LHCN-M2 (cell line): ENCODE measurements around the gene MPP2. TPM values are rescaled to one million over a fixed set of nuclear protein-coding genes. Genes with fewer than 3 reads are reported as not detected.
A peak's percentile ranks its signal among the peaks of the same experiment; 100 is the strongest.
"Not testable (repeated sequence)": the region's sequence is repeated elsewhere in the genome, so short reads cannot be mapped to it uniquely, and the experiment has no call there.

Experiments used
- DNase-seq: peaks from one replicate; pipeline ENCODE4 v3.0.0-alpha.2; 2012; ENCODE audit warnings: low read depth
- total RNA-seq: library from RNA; depleted of rRNA; stranded (reverse); fragments of >200 nt; gene quantifications from 2 replicates; pipeline ENCODE4 v1.2.3, GENCODE V29; 2014

The MPP2 gene
- total RNA-seq, 1 experiment from 2014 or later: 3.4 TPM

DNA sequence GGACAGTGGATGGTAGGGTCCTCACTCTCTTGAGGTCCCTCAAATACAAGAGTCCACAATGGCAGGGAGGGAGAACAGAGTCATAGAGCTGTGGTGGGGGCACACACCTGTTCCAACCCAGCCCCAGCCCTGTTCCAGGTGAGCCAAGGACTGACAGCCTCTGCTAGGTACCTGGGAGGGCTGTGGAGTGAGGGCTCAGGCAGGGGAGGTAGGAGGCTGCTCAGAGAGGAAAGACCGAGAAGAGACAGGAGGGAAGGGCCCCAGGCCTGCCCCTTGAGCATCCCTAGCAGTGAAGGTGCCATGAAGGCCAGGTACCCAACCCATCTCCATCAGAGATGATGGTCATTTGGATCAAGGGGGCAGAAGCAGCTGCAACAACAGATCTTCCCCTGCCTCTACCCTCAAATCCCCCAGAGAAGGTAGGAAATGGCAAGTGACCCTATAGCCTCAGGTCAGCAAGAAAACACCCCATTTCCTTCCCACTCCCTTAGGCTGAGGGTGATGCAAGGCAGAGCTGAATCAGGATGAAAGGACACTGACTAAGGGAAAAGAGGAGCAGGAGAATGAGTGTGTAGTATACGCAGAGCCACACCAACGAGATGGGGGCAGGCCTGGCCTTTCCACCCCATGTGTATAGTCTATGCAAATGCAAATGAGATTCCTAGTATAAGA, 31.7 kb downstream of the MPP2 start:
- no peak for DNase-seq

DNA sequence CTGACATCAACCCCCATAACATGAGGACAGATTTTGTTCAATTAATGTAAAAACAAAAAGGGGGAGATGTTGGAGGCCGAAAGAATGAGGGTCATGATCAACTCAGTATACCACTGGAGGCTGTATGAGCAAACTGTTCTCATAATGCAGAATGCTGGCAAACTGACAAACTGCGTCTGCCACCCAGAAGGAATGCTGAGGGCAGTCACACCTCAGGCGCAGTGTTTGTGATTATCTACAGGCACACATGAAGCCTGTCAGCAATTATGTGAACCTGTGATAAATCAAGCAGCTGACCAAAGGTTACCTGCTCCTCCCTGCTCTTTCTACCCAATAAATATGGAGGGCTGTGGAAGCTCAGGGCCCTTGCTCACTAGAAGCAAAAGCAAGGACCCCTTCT, 33.0 kb downstream of the MPP2 start:
- no peak for DNase-seq

DNA sequence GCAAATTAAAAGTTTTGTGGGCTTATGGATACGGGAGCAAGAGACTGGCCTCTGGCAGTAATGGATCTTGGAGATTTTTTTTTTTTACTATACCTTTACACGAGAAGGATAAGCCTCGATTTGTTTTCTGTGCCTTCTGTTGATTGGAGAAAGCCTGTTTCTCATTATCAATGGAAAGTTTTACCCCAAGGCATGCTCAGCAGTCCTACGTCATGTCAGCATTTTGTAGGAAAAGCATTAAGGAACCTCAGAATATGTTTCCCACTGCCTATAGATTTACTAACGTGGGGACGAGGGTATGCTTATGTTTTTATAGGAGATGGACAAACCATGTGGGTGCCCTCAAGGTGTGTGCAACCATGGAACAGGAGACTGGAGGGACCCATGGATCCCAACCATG, 33.5 kb downstream of the MPP2 start:
- no peak for DNase-seq

DNA sequence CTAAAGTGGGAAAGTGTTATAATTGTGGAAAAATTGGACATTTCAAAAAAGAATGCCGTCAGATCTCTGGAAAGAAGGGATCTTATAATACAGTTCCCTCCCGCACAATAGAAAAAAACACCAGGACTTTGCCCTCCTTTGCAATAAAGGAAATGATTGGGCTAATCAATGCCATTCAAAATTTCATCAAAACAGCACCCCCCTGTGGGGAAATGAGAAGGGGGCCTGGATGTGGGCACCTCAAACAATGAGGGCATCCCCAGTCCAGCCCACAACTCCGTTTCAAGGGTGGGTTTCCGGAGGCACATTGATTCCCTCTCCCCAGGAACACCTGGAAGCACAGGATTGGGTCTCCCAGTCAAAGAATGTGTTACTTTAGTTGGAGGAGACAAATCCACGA, 34.2 kb downstream of the MPP2 start:
- DNase-seq: no peak

DNA sequence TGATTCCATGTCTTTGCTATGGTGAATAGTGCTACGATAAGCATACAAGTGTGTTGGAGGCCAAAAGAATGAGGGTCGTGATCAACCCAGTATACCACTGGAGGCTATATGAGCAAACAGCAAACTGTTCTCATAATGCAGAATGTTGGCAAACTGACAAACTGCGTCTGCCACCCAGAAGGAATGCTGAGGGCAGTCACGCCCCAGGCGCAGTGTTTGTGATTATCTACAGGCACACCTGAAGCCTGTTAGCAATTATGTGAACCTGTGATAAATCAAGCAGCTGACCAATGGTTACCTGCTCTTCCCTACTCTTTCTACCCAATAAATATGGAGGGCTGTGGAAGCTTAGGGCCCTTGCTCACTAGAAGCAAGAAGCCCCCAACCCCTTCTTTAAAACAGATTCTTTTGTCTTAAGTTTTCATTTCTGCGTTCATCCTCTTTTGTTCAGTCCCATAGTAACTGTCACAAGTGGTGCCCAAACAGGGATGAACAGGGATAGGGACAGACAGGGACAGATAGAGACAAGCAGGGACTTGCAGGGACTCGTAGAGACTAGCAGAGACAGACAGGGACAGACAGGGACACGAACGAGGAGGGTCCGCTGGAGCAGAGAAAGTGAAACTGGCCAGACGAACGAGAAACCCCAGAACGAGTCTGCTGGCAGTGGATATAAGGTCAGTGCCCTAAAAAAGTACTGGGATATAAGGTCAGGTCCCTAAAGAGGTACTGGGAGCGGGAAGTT, 35.2 kb downstream of the MPP2 start:
- no peak for DNase-seq

DNA sequence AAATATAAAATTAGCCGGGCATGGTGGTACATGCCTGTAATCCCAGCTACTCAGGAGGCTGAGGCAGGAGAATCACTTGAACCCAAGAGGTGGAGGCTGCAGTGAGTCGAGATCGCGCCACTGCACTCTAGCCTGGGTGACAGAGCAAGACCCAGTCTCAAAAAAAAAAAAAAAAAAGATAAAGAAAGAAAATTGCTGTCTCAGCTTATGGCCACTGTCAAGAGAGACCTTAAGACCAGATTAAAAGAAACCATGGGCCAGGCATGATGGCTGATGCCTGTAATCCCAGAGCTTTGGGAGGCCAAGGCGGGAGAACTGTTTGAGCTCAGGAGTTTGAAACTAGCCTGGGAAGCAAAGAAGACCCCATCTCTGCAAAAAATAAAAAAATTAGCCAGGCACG, 38.3 kb downstream of the MPP2 start:
- DNase-seq: not testable (repeated sequence)

DNA sequence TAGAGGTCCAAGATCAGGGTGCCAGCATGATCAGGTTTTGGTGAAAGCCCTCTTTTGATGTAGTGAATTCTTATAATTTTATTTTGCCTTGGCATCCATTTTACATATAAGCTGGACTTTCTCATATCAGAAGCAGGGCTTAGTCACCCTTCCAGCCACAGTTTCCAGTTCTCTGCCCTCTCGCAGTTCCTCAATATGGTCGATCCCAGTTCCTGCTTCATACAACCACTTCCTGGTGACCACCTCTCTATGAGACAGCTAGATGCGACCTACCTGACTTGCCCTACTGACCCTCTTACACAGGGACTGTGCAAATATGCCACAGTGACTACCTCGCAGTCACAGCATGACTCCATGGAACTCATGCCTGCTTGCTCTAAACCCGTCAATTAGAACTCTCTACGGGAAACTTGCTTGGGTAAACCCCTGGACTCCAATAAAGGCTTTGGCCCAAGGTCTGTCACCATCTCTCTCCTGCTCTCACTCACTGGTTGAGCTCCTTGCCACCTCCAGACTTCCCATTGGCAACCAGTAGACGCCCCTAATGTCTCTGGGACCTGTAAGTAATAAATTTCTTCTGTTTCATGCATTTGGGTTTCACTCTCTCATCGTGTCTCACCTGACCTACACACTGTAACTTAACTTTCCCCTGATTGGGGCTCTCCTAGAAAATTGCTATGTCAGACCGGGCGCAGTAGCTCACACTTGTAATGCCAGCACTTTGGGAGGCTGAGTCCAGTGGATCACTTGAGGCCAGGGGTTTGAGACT, 38.9 kb downstream of the MPP2 start:
- no peak for DNase-seq

DNA sequence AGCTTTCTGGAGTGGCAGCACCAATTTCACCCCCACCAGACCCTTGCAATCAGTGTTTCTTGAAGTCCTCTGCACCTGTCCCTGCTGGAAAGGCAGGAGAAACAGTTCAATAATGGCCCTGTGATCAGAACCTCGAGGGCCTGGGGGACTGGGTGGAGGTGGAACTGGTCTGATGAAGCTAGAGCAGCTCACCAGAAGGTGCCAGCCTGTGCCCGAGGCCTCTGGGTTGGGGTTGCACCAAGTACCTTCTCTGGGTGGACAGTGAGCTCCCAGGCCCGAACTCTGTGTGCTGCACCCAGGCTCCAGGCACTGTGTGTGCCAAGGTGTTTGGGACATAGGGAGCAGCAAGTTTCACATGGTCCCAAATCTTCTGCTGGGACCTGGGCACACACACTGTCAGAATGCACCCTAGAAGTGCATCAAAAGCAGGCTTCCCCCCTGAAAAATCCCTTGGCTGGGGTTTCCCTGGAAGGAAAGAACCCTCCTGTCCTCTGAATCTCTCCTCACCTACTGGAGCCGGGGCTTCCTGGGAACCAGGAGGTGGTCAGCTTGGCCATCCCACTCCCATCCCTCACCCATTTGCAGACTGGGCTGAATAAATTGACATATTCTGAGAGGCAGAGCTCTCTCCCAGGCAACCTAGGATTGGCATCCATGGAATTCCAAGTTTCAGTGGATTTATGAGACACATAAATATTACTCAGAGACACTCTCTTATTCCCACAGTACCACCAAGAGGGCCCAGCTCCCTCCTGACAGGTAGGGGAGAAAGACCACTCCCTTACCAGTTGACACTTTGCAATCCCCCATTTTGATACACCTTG, 43.0 kb downstream of the MPP2 start:
- no peak for DNase-seq

DNA sequence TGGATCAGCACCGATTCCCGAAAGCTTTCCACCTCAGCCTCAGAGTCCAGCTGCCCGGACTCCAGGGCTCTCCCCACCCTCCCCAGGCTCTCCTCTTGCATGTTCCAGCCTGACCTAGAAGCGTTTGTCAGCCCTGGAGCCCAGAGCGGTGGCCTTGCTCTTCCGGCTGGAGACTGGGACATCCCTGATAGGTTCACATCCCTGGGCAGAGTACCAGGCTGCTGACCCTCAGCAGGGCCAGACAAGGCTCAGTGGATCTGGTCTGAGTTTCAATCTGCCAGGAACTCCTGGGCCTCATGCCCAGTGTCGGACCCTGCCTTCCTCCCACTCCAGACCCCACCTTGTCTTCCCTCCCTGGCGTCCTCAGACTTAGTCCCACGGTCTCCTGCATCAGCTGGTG, 45.4 kb downstream of the MPP2 start:
- no peak for DNase-seq

DNA sequence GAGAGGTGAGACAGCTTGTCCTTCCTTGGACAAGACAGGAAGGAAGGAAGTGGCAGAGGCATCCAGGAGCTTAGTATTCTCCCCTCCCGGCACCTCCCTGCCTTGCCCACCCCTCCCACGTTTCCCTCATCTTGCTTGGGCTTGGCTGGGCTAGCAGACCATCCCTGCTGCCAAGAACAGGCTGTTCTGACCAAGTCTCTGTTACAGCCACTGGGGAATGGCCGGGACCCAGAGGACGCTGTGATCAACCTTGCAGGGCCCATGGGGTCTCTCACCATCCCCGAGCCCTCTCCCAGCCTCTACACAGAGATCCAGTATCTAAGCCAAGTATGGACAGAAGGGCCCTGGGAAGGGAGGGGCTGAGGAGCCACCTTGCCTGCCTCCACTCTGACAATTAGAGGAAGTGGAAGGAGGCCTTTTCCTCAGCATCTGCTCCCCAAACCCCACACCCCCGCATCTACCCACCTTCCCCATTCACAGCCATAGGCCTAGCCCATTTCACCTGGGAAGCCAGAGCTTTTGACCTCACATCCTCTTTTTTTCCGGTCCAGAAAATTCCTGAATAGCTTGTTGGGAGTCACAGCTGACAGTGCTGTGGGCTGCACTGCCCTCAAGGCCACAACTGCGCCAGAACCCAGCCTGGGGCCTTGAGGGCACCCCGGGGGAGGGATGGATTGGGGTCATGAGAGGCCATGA, 46.3 kb downstream of the MPP2 start:
- DNase-seq: no peak

DNA sequence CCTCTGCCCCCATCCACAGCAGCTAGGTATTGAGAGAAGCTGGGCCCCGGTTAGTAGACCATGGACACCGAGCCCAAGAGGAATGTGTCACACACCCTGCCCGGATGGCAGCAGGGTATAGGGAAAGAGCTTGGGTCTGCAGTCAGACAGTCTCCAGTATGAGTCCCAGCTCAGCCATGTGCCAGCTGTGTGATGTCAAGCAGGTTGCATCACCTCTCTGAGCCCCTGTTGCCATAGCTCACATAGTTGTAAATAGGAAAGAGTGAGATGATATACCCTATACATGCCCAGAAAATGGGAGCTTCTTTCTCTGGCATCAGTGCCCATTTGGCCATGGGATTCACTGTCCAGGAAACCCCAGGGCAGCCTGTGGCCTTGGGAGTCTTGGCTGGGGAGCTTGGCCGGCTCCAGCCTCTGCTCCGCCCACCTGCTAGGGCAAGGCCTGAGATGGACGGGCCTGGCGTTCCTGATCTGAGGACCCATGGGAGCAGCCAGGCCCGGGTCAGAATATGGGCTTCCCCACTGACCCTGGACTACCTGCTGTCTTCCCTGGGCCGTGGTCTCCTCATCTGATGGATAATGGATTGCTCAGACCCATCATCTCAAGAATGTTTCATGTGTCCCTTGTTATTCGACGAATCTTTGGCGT, 47.1 kb downstream of the MPP2 start:
- DNase-seq: peak; percentile 4

DNA sequence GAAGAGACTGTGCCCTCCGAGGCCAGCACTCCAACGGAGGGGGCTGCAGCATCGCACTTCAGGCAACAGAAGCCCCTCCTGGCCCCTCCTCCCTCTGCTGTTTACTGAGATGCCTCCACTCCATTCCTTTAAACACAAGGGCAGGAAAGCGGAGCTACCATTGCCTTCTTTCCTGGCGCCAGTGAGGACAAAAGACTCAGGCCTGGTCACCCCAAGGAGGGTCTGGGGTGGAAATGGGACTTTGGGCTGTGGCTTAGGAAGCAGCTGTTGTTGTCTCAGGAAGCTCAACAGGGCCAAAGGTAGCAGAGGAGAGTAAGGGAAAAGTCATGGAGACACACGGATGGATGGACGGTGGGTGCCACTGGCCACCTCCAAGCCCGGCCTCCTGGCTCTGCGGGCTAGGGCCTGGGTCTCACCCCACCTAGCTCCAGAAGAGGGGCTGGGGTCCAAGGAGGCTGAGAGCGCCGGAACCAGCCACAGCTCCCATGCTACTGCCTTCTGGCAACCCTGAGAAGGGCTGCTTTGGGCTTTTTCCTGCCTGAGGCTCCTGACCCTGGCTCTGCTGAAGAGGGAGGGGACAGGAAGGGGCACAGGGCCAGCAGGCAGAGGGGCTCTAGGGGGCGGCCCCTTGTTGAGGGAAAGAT, 49.3 kb downstream of the MPP2 start:
- no peak for DNase-seq

DNA sequence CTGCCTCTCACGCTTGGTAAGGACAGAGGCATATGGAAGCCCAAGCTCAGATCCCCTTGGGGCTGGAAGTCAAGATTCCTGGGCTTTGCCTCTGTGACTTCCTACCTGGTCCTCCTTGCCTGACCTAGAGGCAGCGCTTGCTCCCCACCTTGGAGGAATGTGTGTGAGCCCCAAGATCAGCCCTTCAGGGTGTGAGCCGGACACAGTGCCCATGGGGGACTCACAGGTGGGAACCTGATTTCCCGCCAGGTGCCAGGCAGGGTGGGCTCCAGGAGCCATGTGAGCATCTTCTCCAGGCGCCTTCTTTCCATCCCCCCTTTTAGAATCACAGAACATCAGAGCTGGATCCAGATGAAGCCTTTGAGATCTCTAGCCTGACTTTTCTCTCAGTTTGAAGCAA, 50.2 kb downstream of the MPP2 start:
- no peak for DNase-seq

DNA sequence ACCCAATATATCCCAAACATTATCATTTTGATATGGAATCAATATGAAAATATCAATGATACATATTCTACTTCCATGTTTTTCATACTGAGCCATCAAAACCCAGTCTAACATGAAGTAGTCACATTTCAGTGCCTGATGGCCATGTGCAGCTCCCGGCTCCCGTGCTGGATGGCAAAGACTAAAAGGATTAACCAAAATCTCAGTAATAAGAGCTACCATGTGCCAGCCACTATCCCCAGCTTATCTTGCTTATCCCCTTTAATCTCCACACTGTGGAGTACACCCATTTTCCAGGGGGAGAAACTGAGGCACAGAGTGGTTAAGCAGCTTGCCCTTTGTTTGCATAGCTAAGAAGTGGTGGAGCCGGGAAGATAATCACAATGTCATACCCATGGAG, 51.2 kb downstream of the MPP2 start:
- no peak for DNase-seq

DNA sequence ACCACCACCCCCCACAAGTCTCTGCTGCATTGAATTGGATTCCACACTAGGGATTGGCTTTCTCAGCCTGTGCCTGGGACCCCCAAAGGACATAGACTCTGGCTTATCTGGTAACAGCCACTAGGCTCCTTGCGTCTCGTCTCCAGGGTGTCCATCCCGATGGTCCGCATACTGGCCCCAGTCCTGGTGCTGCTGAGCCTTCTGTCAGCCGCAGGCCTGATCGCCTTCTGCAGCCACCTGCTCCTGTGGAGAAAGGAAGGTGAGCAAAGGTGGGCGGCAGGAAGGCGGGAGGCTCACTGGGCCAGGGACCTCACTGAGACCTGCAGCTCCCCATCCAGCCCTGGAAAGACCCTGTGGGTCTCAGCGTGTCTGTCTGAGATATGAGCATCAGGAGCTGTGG, 52.3 kb downstream of the MPP2 start:
- no peak for DNase-seq

DNA sequence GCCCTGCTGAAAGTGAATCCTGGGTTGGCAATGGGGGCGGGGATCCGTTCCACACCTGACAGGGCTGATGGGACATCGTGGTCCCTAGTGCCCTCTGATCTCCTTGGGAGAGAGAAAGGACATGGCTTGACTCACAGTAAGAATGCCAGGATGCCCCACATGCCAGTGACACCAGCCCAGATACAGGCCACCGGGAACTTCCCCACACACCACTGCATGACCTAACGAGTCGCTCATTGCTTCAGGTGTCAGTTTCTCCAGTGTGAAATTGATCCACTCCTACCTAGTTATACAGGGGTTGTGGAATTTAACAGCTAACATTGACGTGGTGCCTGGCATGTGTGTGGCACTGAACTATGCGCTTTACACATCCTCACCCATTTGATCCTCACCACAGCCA, 52.8 kb downstream of the MPP2 start:
- no peak for DNase-seq

DNA sequence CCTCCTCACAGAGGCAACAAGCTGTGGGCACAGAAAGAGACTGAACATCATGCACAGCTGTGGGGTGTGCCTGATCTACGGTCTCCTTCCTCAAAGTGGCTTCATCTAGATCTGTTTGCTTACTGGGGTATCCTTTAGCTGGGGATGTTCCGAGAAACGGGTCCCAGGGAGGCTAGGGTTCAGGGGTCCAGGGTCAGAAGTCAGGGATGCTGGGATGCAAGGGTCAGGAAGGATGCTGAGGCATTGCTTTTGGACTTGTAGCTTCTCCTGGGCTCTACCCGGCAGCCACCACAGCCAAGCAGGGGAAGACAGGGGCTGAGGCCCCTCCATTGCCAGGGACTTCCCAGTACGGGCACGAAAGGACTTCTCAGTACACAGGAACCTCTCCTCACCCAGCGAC, 53.8 kb downstream of the MPP2 start:
- no peak for DNase-seq

DNA sequence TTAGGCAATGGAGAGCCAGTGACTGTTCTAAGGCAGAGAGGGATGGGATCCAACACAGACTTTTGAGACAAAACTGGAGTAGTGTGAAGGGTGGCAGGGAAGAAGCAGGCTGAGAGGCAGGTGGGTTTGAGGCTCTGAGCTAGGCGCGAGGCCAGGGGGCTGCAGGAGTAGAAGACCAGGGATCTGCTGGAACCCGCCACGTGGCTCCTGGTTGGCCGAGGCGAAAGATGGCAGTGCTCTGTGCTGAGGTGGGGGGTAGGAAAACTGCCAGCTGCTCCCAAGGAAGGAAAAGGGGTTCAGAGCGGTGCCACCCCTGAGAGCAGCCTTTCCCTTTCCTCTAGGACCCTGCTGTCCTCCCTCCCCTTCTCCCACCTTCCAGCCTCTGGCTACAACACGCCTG, 54.8 kb downstream of the MPP2 start:
- DNase-seq: no peak

DNA sequence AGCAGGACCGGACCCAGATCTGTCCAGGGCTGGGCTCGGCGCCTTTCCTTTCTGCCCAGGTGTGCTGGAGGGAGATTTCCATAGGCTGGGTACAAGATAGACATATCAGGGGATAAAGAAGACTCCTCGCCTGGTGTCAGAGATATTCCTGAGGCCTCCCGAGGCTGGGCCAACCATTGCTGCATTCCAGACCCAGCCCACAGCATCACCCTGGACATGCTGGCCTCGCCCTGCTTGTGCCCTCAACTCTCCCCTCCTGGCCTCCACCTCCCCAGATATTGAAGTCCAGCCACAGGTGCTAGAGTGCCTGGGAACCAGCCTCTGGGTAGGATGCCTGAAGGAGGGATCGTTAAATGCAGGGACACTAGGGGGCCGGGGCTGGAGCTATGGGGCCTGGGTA, 58.2 kb downstream of the MPP2 start:
- no peak for DNase-seq

DNA sequence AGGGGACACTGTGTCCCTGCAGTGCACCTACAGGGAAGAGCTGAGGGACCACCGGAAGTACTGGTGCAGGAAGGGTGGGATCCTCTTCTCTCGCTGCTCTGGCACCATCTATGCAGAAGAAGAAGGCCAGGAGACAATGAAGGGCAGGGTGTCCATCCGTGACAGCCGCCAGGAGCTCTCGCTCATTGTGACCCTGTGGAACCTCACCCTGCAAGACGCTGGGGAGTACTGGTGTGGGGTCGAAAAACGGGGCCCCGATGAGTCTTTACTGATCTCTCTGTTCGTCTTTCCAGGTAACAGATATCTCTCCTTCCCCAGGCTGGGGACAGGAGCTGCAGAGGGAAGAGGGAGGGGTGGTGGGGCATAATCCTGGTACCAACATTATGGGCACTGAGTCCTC, 58.7 kb downstream of the MPP2 start:
- no peak for DNase-seq
